Measurements from ENCODE around the gene FOXN1. TPM values are rescaled to one million over a fixed set of nuclear protein-coding genes. Genes with fewer than 3 reads are reported as not detected.

Gene FOXN1
- total and polyA plus RNA-seq, 2 of the 13 experiments (the other 11 are each of a cell fraction or from before 2014, with no cell fraction given), result 0.01 TPM; not detected in 1

DNA sequence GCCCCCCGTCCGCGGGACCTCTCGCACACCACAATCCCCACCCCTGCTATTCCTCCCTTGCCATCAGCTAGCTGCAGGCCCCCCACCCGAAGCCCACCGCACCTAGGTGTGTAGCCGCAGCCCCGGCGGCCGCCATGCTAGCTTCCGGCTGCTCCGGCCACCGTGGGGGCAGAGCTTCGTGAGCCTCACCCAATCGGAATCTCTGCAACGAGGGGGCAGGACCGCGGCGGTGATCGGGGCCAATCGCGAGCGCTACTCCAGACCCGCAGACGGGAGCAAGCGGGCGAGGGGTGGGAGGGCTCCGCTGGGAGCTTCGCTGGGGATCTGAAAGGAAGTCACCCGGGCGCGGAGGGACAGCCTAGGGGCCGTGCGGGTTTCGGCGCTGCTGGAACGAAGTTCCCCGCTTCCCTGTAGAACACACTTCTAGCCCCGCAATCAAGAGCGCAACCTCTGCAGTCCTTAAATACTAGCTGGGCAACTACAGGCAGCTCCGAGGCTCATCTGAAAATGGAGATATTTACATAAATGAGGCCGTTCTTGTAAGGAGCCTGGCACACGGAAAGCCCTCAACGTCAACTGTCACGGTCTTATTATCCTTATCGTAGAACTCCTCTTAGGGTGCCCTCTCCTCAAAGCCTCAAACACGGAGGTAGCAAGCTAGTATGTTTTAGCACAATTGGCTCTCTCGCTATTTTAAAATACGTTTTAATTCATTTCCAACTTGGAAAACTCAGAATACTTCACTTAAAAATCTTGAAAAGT is 65.4 kb downstream of the FOXN1 start, which contains the start of gene PIGS (continued):
- no peak for TF ChIP-seq HNF4A (CRISPR knock-in tag; IDR thresholded peaks at IDR 0.05)
- TF ChIP-seq KLF15 (CRISPR knock-in tag; IDR thresholded peaks at IDR 0.05; ENCODE audit: borderline replicate concordance), result no peak
- TF ChIP-seq STAG1 (CRISPR knock-in tag; IDR thresholded peaks at IDR 0.05), result no peak
- no peak for TF ChIP-seq ZNF652 (CRISPR knock-in tag; IDR thresholded peaks at IDR 0.05; ENCODE audit: borderline replicate concordance, low read depth)
- TF ChIP-seq ZNF614 (CRISPR knock-in tag; IDR thresholded peaks at IDR 0.05; ENCODE audit: borderline replicate concordance), result no peak
- no peak for TF ChIP-seq PRMT3 (CRISPR knock-in tag; IDR thresholded peaks at IDR 0.05; ENCODE audit: borderline replicate concordance, low read depth)
- TF ChIP-seq ZFP90 (CRISPR knock-in tag; IDR thresholded peaks at IDR 0.05; ENCODE audit: borderline replicate concordance), result no peak
- no peak for TF ChIP-seq SMAD1 (CRISPR knock-in tag; IDR thresholded peaks at IDR 0.05; ENCODE audit: borderline replicate concordance, low read depth)
- 0 out of 2 replicates have a peak, but pooled peaks have one; percentile 12 for TF ChIP-seq BCL6 (CRISPR knock-in tag; IDR thresholded peaks at IDR 0.05)
- TF ChIP-seq GATA4 (IDR thresholded peaks at IDR 0.05; ENCODE audit: borderline replicate concordance, low read depth), result no peak
- no peak for TF ChIP-seq ARID2 (CRISPR knock-in tag; IDR thresholded peaks at IDR 0.05; ENCODE audit: borderline replicate concordance)
- TF ChIP-seq, protein P1, sequence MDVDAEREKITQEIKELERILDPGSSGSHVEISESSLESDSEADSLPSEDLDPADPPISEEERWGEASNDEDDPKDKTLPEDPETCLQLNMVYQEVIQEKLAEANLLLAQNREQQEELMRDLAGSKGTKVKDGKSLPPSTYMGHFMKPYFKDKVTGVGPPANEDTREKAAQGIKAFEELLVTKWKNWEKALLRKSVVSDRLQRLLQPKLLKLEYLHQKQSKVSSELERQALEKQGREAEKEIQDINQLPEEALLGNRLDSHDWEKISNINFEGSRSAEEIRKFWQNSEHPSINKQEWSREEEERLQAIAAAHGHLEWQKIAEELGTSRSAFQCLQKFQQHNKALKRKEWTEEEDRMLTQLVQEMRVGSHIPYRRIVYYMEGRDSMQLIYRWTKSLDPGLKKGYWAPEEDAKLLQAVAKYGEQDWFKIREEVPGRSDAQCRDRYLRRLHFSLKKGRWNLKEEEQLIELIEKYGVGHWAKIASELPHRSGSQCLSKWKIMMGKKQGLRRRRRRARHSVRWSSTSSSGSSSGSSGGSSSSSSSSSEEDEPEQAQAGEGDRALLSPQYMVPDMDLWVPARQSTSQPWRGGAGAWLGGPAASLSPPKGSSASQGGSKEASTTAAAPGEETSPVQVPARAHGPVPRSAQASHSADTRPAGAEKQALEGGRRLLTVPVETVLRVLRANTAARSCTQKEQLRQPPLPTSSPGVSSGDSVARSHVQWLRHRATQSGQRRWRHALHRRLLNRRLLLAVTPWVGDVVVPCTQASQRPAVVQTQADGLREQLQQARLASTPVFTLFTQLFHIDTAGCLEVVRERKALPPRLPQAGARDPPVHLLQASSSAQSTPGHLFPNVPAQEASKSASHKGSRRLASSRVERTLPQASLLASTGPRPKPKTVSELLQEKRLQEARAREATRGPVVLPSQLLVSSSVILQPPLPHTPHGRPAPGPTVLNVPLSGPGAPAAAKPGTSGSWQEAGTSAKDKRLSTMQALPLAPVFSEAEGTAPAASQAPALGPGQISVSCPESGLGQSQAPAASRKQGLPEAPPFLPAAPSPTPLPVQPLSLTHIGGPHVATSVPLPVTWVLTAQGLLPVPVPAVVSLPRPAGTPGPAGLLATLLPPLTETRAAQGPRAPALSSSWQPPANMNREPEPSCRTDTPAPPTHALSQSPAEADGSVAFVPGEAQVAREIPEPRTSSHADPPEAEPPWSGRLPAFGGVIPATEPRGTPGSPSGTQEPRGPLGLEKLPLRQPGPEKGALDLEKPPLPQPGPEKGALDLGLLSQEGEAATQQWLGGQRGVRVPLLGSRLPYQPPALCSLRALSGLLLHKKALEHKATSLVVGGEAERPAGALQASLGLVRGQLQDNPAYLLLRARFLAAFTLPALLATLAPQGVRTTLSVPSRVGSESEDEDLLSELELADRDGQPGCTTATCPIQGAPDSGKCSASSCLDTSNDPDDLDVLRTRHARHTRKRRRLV (CRISPR knock-in tag; IDR thresholded peaks at IDR 0.05), result no peak
- TF ChIP-seq, protein P2, sequence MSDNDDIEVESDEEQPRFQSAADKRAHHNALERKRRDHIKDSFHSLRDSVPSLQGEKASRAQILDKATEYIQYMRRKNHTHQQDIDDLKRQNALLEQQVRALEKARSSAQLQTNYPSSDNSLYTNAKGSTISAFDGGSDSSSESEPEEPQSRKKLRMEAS (IDR thresholded peaks at IDR 0.05), result no peak
- TF ChIP-seq KLF13 (CRISPR knock-in tag; IDR thresholded peaks at IDR 0.05), result no peak
- TF ChIP-seq, protein P3, sequence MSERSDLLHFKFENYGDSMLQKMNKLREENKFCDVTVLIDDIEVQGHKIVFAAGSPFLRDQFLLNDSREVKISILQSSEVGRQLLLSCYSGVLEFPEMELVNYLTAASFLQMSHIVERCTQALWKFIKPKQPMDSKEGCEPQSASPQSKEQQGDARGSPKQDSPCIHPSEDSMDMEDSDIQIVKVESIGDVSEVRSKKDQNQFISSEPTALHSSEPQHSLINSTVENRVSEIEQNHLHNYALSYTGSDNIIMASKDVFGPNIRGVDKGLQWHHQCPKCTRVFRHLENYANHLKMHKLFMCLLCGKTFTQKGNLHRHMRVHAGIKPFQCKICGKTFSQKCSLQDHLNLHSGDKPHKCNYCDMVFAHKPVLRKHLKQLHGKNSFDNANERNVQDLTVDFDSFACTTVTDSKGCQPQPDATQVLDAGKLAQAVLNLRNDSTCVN (CRISPR knock-in tag; IDR thresholded peaks at IDR 0.05; ENCODE audit: borderline replicate concordance), result no peak
- TF ChIP-seq NFATC3 (CRISPR knock-in tag; IDR thresholded peaks at IDR 0.05), result no peak
- peak; percentile 80; the same call in 1 of the 2 replicates for TF ChIP-seq TAF1 (CRISPR knock-in tag; IDR thresholded peaks at IDR 0.05)
- TF ChIP-seq, protein P4, sequence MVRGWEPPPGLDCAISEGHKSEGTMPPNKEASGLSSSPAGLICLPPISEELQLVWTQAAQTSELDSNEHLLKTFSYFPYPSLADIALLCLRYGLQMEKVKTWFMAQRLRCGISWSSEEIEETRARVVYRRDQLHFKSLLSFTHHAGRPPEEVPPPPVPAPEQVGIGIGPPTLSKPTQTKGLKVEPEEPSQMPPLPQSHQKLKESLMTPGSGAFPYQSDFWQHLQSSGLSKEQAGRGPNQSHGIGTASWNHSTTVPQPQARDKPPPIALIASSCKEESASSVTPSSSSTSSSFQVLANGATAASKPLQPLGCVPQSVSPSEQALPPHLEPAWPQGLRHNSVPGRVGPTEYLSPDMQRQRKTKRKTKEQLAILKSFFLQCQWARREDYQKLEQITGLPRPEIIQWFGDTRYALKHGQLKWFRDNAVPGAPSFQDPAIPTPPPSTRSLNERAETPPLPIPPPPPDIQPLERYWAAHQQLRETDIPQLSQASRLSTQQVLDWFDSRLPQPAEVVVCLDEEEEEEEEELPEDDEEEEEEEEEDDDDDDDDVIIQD (CRISPR knock-in tag; IDR thresholded peaks at IDR 0.05; ENCODE audit: low read depth), result no peak
- no peak for TF ChIP-seq RELA (CRISPR knock-in tag; IDR thresholded peaks at IDR 0.05)
- TF ChIP-seq, protein P5, sequence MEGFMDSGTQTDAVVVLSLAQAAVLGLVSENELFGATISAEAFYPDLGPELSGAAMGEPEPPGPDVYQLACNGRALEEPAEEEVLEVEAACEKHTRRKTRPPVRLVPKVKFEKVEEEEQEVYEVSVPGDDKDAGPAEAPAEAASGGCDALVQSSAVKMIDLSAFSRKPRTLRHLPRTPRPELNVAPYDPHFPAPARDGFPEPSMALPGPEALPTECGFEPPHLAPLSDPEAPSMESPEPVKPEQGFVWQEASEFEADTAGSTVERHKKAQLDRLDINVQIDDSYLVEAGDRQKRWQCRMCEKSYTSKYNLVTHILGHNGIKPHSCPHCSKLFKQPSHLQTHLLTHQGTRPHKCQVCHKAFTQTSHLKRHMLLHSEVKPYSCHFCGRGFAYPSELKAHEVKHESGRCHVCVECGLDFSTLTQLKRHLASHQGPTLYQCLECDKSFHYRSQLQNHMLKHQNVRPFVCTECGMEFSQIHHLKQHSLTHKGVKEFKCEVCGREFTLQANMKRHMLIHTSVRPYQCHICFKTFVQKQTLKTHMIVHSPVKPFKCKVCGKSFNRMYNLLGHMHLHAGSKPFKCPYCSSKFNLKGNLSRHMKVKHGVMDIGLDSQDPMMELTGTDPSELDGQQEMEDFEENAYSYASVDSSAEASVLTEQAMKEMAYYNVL (CRISPR knock-in tag; IDR thresholded peaks at IDR 0.05; ENCODE audit: borderline replicate concordance), result no peak

Data from HepG2 (cell line).